ENCODE data around the gene NUMB.

GRCh38 chr14:73422515-73422914 is 35.8 kb downstream of the NUMB start:
- no peak for TF ChIP-seq CTCF (IDR thresholded peaks at IDR 0.05)
- TF ChIP-seq POLR2A (IDR thresholded peaks at IDR 0.05), result no peak
- TF ChIP-seq POLR2AphosphoS5 (IDR thresholded peaks at IDR 0.05), result no peak

Data from suprapubic skin (tissue), 4 donors.